Psoas muscle (tissue), 8 donors: Measurements from ENCODE around the gene XRCC5. TPM values are rescaled to one million over a fixed set of nuclear protein-coding genes. Genes with fewer than 3 reads are reported as not detected.
"Not testable (repeated sequence)": the region's sequence is repeated elsewhere in the genome, so short reads cannot be mapped to it uniquely, and the experiment has no call there.

Experiments used
- ATAC-seq, 4 donors: fragments of 200-7000 bp; cut with Tn5 transposase; one replicate each; pipeline ENCODE4 v1.9.1; 2020; ENCODE audit warnings: moderate library complexity in 3 of 4, mild to moderate bottlenecking in 2 of 4
- DNase-seq, 2 donors: peaks; one replicate each; pipeline ENCODE4 v3.0.0-alpha.2; 2020
- H3K27ac ChIP-seq: fragments of 200-600 bp; one replicate; pipeline ENCODE4 v1.8.0; 2022
- H3K27me3 ChIP-seq, 3 donors: fragments of 200-600 bp in 1 of 3; one replicate each; pipeline versions ENCODE4 v1.6.1 to v1.8.0; 2013 to 2022; ENCODE audit warnings: low read length in 2 of 3, mild to moderate bottlenecking in 2 of 3, moderate library complexity in 1 of 3; ENCODE audit not compliant: insufficient read depth in 3 of 3
- H3K36me3 ChIP-seq, 2 donors: fragments of 200-600 bp in 1 of 2; one replicate each; pipeline versions ENCODE4 v1.6.1 to v1.8.0; 2013 to 2022; ENCODE audit warnings: low read depth in 1 of 2, mild to moderate bottlenecking in 1 of 2, moderate library complexity in 1 of 2; ENCODE audit not compliant: insufficient read depth in 1 of 2
- H3K4me1 ChIP-seq: fragments of 200-600 bp; one replicate; pipeline ENCODE4 v1.8.0; 2022
- H3K4me3 ChIP-seq: fragments of 200-600 bp; one replicate; pipeline ENCODE4 v1.8.0; 2022; ENCODE audit warnings: mild to moderate bottlenecking
- H3K9me3 ChIP-seq: fragments of 200-600 bp; one replicate; pipeline ENCODE4 v1.8.0; 2022
- CTCF ChIP-seq: fragments of 200-600 bp; IDR thresholded peaks from one replicate; pipeline ENCODE4 v1.8.0; 2022; ENCODE audit warnings: antibody characterized with exemption
- WGBS, 3 donors: extraction: QIAGEN DNeasy Blood & Tissue Kit; methylation state at CpG; one replicate each; pipeline versions ENCODE4 v1.1.6 to v1.1.7; 2013; 5-methylcytosine and 5-hydroxymethylcytosine counted together
- intact Hi-C, 2 donors: fragments of 100-400 bp; cut with DNase I; formaldehyde crosslinking; loops; one replicate each; pipeline versions ENCODE4 v1.11.0 to v1.14.2; 2022
- polyA plus RNA-seq, 3 donors: library from polyadenylated mRNA; stranded (reverse); fragments of 200-250 nt; gene quantifications; one replicate each; pipeline ENCODE4 v1.2.3, GENCODE V29; 2013
- total RNA-seq, 4 donors: library from RNA; stranded (reverse); fragmentation: NEBNext Ultra II Directional in 2 of 4; extraction: Animal tissue kit (Norgen Biotek cat#: 25700) in 2 of 4; gene quantifications; one replicate each; pipeline versions ENCODE4 v1.2.1 to v1.2.4, GENCODE V29; 2021 to 2023
- donor health status: healthy with polysubstance abuse.
- donor health status: DM: no; HTN: no; CAD: no; lungs with moderate emphysema.
- donor health status: Bipolar disorder and iron deficiency.
- donor health status: healthy.
- donor health status: DM: yes; HTN: yes; CAD: no.
- donor health status: DM: no; HTN: no; CAD: no.
- donor health status: DM: no; HTN: no; CAD: no.
- donor health status: DM: yes; HTN: yes; CAD: no.

Gene XRCC5
- total and polyA plus RNA-seq, 7 donors: 75.3 to 173 (median 140) TPM

GRCh38 chr2:216074380-216074779 lies 34.8 kb upstream of the XRCC5 start:
- Histone ChIP-seq H3K27me3 (no peaks in the 10 kb centered on the region), H3K9me3 (no peaks in the 10 kb centered on the region), H3K36me3 (peaks cover 0 to 5% of the 10 kb centered on the region in 2 donors), H3K27ac (no peak overlapping the region), H3K4me3 (no peak overlapping the region), H3K4me1 (no peaks in the 10 kb centered on the region)
- intact Hi-C loops: no loop called here
- no peak for TF ChIP-seq CTCF
- 78 to 80% (median 79%) methylated on average over 1 of the region's 1 CpG for WGBS, 3 donors
- DNase-seq: no peak
- ATAC-seq: no peak

GRCh38 chr2:216074794-216075193 lies 34.4 kb upstream of the XRCC5 start:
- intact Hi-C loops: no loop called here
- Histone ChIP-seq H3K4me1 (no peaks in the 10 kb centered on the region), H3K9me3 (no peaks in the 10 kb centered on the region), H3K4me3 (no peak overlapping the region), H3K27ac (no peak overlapping the region), H3K36me3 (peaks cover 0 to 5% of the 10 kb centered on the region in 2 donors), H3K27me3 (no peaks in the 10 kb centered on the region)
- no peak for TF ChIP-seq CTCF
- 95 to 97% (median 96%) methylated on average over 1 of the region's 1 CpG for WGBS, 3 donors
- DNase-seq (no peak), ATAC-seq (no peak)

- peaks cover 0 to 5% of the 10 kb centered on the region in 2 donors for H3K36me3 ChIP-seq
- no peak overlapping the region for H3K27ac ChIP-seq
- no peaks in the 10 kb centered on the region for H3K4me1 ChIP-seq
- no peaks in the 10 kb centered on the region for H3K9me3 ChIP-seq
- DNase-seq: no peak
- no peaks in the 10 kb centered on the region for H3K27me3 ChIP-seq
- WGBS, 3 donors: 86 to 91% (median 90%) methylated on average over 6 of the region's 6 CpGs
- intact Hi-C loops: no loop called here
- no peak for TF ChIP-seq CTCF
- H3K4me3 ChIP-seq: no peak overlapping the region
- ATAC-seq: no peak
Observed at GRCh38 chr2:216075510-216076485, 33.4 kb upstream of the XRCC5 start.

- no peak for DNase-seq
- H3K27ac ChIP-seq: no peak overlapping the region
- no peaks in the 10 kb centered on the region for H3K27me3 ChIP-seq
- H3K9me3 ChIP-seq: no peaks in the 10 kb centered on the region
- TF ChIP-seq CTCF: no peak
- no peak for ATAC-seq
- intact Hi-C loops: no loop called here
- 72 to 78% (median 76%) methylated on average over 1 of the region's 1 CpG for WGBS, 3 donors
- no peak overlapping the region for H3K4me3 ChIP-seq
- no peaks in the 10 kb centered on the region for H3K4me1 ChIP-seq
- H3K36me3 ChIP-seq: peaks cover 0 to 5% of the 10 kb centered on the region in 2 donors
Observed at GRCh38 chr2:216078776-216079175, 30.4 kb upstream of the XRCC5 start.

- DNase-seq, H3K4me1 ChIP-seq, H3K9me3 ChIP-seq, intact Hi-C loops, H3K4me3 ChIP-seq, H3K36me3 ChIP-seq, H3K27ac ChIP-seq, ATAC-seq, H3K27me3 ChIP-seq: not testable (repeated sequence)
- WGBS, 3 donors: 97 to 99% (median 98%) methylated on average over 10 of the region's 10 CpGs
Observed at GRCh38 chr2:216080048-216080447, 29.1 kb upstream of the XRCC5 start.
